HG03060 (cell line): Measurements from ENCODE around the gene TRIM2.
"Not testable (repeated sequence)": the region's sequence is repeated elsewhere in the genome, so short reads cannot be mapped to it uniquely, and the experiment has no call there.

ENCODE experiments used
- ATAC-seq: cut with Tn5 transposase; IDR thresholded peaks from one replicate; pipeline ENCODE4 v1.9.1; 2021; ENCODE audit warnings: low read depth, moderate number of reproducible peaks; ENCODE audit not compliant: unreplicated experiment

The TRIM2 gene

GRCh38 chr4:153204247-153204671, at the start of gene TRIM2:
Gene TRIM2, plus strand, starts transcription at chr4:153204443. Its CDS starts 88 bp downstream, at chr4:153204531.
- ATAC-seq, result no peak

GRCh38 chr4:153155686-153156085, 48.6 kb upstream of the TRIM2 start:
- ATAC-seq, result no peak

GRCh38 chr4:153156263-153156662, 48.0 kb upstream of the TRIM2 start:
- no peak for ATAC-seq

GRCh38 chr4:153156721-153157120, 47.5 kb upstream of the TRIM2 start:
- ATAC-seq, result no peak

- ATAC-seq, result no peak
These were observed 45.2 kb upstream of the TRIM2 start for GRCh38 chr4:153159016-153159415.

- ATAC-seq, result no peak
These were observed 44.5 kb upstream of the TRIM2 start for GRCh38 chr4:153159728-153160221.

- ATAC-seq, result no peak
These were observed 43.4 kb upstream of the TRIM2 start for GRCh38 chr4:153160821-153161220.

GRCh38 chr4:153161226-153161963, 42.8 kb upstream of the TRIM2 start:
- no peak for ATAC-seq

GRCh38 chr4:153165236-153165635, 39.0 kb upstream of the TRIM2 start:
- not testable (repeated sequence) for ATAC-seq

- no peak for ATAC-seq
These were observed 37.3 kb upstream of the TRIM2 start for GRCh38 chr4:153166716-153167501.

- no peak for ATAC-seq
These were observed 34.5 kb upstream of the TRIM2 start for GRCh38 chr4:153169776-153170175.

- no peak for ATAC-seq
These were observed 33.8 kb upstream of the TRIM2 start for GRCh38 chr4:153170407-153170806.

- no peak for ATAC-seq
These were observed 29.2 kb upstream of the TRIM2 start for GRCh38 chr4:153174821-153175567.

- no peak for ATAC-seq
These were observed 27.3 kb upstream of the TRIM2 start for GRCh38 chr4:153176938-153177337.

GRCh38 chr4:153177841-153178240, 26.4 kb upstream of the TRIM2 start:
- no peak for ATAC-seq

GRCh38 chr4:153179100-153179499, 25.1 kb upstream of the TRIM2 start:
- no peak for ATAC-seq

GRCh38 chr4:153181293-153181692, 22.9 kb upstream of the TRIM2 start:
- no peak for ATAC-seq

GRCh38 chr4:153181700-153182099, 22.5 kb upstream of the TRIM2 start:
- ATAC-seq, result no peak

GRCh38 chr4:153183146-153183545, 21.1 kb upstream of the TRIM2 start:
- ATAC-seq, result no peak

GRCh38 chr4:153185331-153185852, 18.9 kb upstream of the TRIM2 start:
- no peak for ATAC-seq
